Measurements from ENCODE around the gene ETS2. TPM values are rescaled to one million over a fixed set of nuclear protein-coding genes. Genes with fewer than 3 reads are reported as not detected.

ETS2 gene
- total RNA-seq, 1 experiment from 2014 or later = 35.3 TPM

GRCh38 chr21:38852708-38853107 lies 47.0 kb downstream of the ETS2 start:
- H2BK120ac ChIP-seq (ENCODE audit: low read depth, low read length, poor library complexity, severe bottlenecking) = no peak overlapping the region
- no peaks in the 10 kb centered on the region for H4K20me1 ChIP-seq (ENCODE audit: control insufficient read depth, insufficient read depth, insufficient read length)
- H3K27ac Mint-ChIP-seq = no peak overlapping the region
- no peaks in the 10 kb centered on the region for H3K79me1 ChIP-seq (ENCODE audit: insufficient read depth, low read depth, low read length, poor library complexity, severe bottlenecking)
- H4K91ac ChIP-seq (ENCODE audit: insufficient read length, low read depth, low read length) = no peak overlapping the region
- H3T11ph ChIP-seq (ENCODE audit: low read length) = no peak overlapping the region
- no peak for DNase-seq
- H2BK20ac ChIP-seq (ENCODE audit: low read depth, low read length, poor library complexity, severe bottlenecking) = no peak overlapping the region
- no peak overlapping the region for H3K4me2 ChIP-seq (ENCODE audit: insufficient read depth, insufficient read length, low read length)
- no peak overlapping the region for H3K4ac ChIP-seq (ENCODE audit: low read depth, low read length)
- WGBS (ENCODE audit: extremely low coverage, insufficient read length, low lambda C conversion rate) = no CpG with 5 or more reads among the region's 3 CpGs
- no peaks in the 10 kb centered on the region for H3K23me2 ChIP-seq (ENCODE audit: insufficient read length, low read depth, low read length, poor library complexity, severe bottlenecking)
- H3K4me3 Mint-ChIP-seq = no peak overlapping the region
- no peak overlapping the region for H2AK5ac ChIP-seq (ENCODE audit: insufficient read length, low read length)
- H4K5ac ChIP-seq (ENCODE audit: insufficient read length, low read depth, low read length) = no peak overlapping the region
- H3K56ac ChIP-seq (ENCODE audit: insufficient read length, low read depth, low read length) = no peak overlapping the region
- H3K9me3 Mint-ChIP-seq = no peaks in the 10 kb centered on the region
- H3K9me3 ChIP-seq (ENCODE audit: control insufficient read depth, low read depth, low read length) = no peaks in the 10 kb centered on the region
- H3K27ac ChIP-seq (ENCODE audit: insufficient read length, low read depth, low read length) = no peak overlapping the region
- TF ChIP-seq CTCF (conservative IDR thresholded peaks at IDR 0.05) = no peak
- H2BK12ac ChIP-seq (ENCODE audit: insufficient read length, low read depth, low read length) = no peak overlapping the region
- H4K8ac ChIP-seq (replicated peaks; ENCODE audit: insufficient read length, low read depth, low read length) = no peak overlapping the region
- H3K27me3 Mint-ChIP-seq (ENCODE audit: low read depth) = peaks cover 3% of the 10 kb centered on the region
- no peak overlapping the region for H3K23ac ChIP-seq (ENCODE audit: insufficient read length, low read depth, low read length)
- H3K4me1 Mint-ChIP-seq = peaks cover 3 to 6% of the 10 kb centered on the region in 2 experiments; a peak in 2 of 4 replicates
- no peak overlapping the region for H3K9ac ChIP-seq (ENCODE audit: extremely low read depth, insufficient read length, low read length)
- H2BK15ac ChIP-seq (ENCODE audit: low read depth, low read length) = no peak overlapping the region
- no peaks in the 10 kb centered on the region for H3K4me1 ChIP-seq (ENCODE audit: insufficient read depth, low read length)
- H3K18ac ChIP-seq (ENCODE audit: insufficient read length, low read depth, low read length) = no peak overlapping the region
- no peak overlapping the region for H2AFZ ChIP-seq (ENCODE audit: low read length)
- H3K79me2 ChIP-seq (ENCODE audit: insufficient read depth, low read length) = no peaks in the 10 kb centered on the region
- no peak overlapping the region for H2BK5ac ChIP-seq (ENCODE audit: insufficient read length, low read length)
- H3K36me3 Mint-ChIP-seq (ENCODE audit: insufficient read depth in 1 of 3, low read depth in 3 of 3) = no peaks in the 10 kb centered on the region
- H3K14ac ChIP-seq (ENCODE audit: insufficient read depth, low read length) = no peak overlapping the region
- H3K27me3 ChIP-seq (ENCODE audit: insufficient read depth, low read length) = no peaks in the 10 kb centered on the region

All from H9 (cell line).